Hematopoietic multipotent progenitor cell treated with erythropoietin and hydrocortisone succinate and interleukin-3 and kit ligand, for 8 days (in vitro differentiated cells): Measurements from ENCODE around the gene PANK3.
"Not testable (repeated sequence)": the region's sequence is repeated elsewhere in the genome, so short reads cannot be mapped to it uniquely, and the experiment has no call there.

Experiments used
- DNase-seq: peaks from one replicate; pipeline ENCODE4 v3.0.0-alpha.2; 2015

The PANK3 gene

GRCh38 chr5:168591302-168592013 is 12.3 kb upstream of the PANK3 start:
- DNase-seq: no peak

GRCh38 chr5:168590666-168591065 is 11.5 kb upstream of the PANK3 start:
- DNase-seq: no peak

- DNase-seq: no peak
Measured at GRCh38 chr5:168587987-168588386, 8.8 kb upstream of the PANK3 start.

- DNase-seq: no peak
Measured at GRCh38 chr5:168585119-168585856, 6.1 kb upstream of the PANK3 start.

- no peak for DNase-seq
Measured at GRCh38 chr5:168583742-168584482, 4.7 kb upstream of the PANK3 start.

- peak; percentile 67 for DNase-seq
Measured at GRCh38 chr5:168580814-168581469, 1.8 kb upstream of the PANK3 start.

- DNase-seq: no peak
Measured at GRCh38 chr5:168580227-168580508, 1.0 kb upstream of the PANK3 start.

- DNase-seq: peak; percentile 99
Measured at GRCh38 chr5:168579488-168580226, 489 bp upstream of the PANK3 start.

GRCh38 chr5:168578006-168578405 is 1.2 kb downstream of the PANK3 start:
- peak; percentile 48 for DNase-seq

- DNase-seq: no peak
Measured at GRCh38 chr5:168575391-168576372, 3.5 kb downstream of the PANK3 start.

GRCh38 chr5:168574156-168574555 is 5.0 kb downstream of the PANK3 start:
- not testable (repeated sequence) for DNase-seq

- DNase-seq: not testable (repeated sequence)
Measured at GRCh38 chr5:168573663-168574062, 5.5 kb downstream of the PANK3 start.

- peak; percentile 83 for DNase-seq
Measured at GRCh38 chr5:168570490-168571328, 8.5 kb downstream of the PANK3 start.

GRCh38 chr5:168568738-168569137 is 10.4 kb downstream of the PANK3 start:
- DNase-seq: no peak

GRCh38 chr5:168563959-168564358 is 15.2 kb downstream of the PANK3 start:
- DNase-seq: no peak

GRCh38 chr5:168562279-168562678 is 16.9 kb downstream of the PANK3 start:
- DNase-seq: no peak

- DNase-seq: no peak
Measured at GRCh38 chr5:168557389-168557788, 21.8 kb downstream of the PANK3 start.

- DNase-seq: no peak
Measured at GRCh38 chr5:168553377-168554130, 25.6 kb downstream of the PANK3 start.

GRCh38 chr5:168552146-168552545 is 27.0 kb downstream of the PANK3 start:
- DNase-seq: peak; percentile 35

GRCh38 chr5:168550656-168551055 is 28.5 kb downstream of the PANK3 start:
- no peak for DNase-seq
